22Rv1 (cell line): ENCODE results near the gene PEAR1.

ENCODE experiments used
- H3K27ac ChIP-seq: fragments of 450-650 bp; 2 replicates; pipeline ENCODE4 v1.5.1; 2017
- ZFX ChIP-seq: fragments of 450-650 bp; IDR thresholded peaks from 2 replicates; pipeline ENCODE4 v1.6.1; 2017; ENCODE audit warnings: antibody characterized with exemption, borderline replicate concordance
- TF ChIP-seq, protein P1 (sequence below): fragments of 450-650 bp; IDR thresholded peaks from 2 replicates; pipeline ENCODE4 v1.5.1; 2017; ENCODE audit warnings: mild to moderate bottlenecking

PEAR1 gene

DNA sequence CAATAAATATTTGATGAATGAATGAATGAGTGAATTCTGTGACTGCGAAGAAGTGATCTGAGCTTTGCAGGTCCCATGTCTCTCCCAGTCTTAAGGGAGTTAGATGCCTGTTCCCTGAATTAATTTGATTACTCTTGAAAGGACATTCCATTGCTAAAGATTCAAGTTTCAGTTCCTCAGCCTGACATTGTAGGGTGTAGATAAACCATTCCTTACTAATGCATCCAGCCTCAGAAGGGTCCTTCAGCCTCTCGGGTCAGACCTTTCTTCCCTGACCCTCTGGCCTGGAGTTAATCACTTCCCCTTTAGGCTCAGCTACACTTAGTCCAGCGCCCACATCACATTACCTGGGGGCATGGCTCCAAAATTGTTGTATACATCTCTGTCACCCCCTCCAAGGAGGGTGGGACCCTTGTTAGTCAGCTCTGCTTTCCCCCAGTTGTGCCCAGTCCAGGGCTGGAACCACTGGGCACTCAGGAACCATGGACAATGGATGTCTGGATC lies 37.2 kb upstream of the PEAR1 start:
- H3K27ac ChIP-seq: no peak overlapping the region
- TF ChIP-seq, protein P1, sequence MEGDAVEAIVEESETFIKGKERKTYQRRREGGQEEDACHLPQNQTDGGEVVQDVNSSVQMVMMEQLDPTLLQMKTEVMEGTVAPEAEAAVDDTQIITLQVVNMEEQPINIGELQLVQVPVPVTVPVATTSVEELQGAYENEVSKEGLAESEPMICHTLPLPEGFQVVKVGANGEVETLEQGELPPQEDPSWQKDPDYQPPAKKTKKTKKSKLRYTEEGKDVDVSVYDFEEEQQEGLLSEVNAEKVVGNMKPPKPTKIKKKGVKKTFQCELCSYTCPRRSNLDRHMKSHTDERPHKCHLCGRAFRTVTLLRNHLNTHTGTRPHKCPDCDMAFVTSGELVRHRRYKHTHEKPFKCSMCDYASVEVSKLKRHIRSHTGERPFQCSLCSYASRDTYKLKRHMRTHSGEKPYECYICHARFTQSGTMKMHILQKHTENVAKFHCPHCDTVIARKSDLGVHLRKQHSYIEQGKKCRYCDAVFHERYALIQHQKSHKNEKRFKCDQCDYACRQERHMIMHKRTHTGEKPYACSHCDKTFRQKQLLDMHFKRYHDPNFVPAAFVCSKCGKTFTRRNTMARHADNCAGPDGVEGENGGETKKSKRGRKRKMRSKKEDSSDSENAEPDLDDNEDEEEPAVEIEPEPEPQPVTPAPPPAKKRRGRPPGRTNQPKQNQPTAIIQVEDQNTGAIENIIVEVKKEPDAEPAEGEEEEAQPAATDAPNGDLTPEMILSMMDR: no peak
- no peak for TF ChIP-seq ZFX

- TF ChIP-seq, protein P1: no peak
- no peak for TF ChIP-seq ZFX
- H3K27ac ChIP-seq: no peak overlapping the region
Observed at GRCh38 chr1:156857532-156857931, 36.0 kb upstream of the PEAR1 start.

DNA sequence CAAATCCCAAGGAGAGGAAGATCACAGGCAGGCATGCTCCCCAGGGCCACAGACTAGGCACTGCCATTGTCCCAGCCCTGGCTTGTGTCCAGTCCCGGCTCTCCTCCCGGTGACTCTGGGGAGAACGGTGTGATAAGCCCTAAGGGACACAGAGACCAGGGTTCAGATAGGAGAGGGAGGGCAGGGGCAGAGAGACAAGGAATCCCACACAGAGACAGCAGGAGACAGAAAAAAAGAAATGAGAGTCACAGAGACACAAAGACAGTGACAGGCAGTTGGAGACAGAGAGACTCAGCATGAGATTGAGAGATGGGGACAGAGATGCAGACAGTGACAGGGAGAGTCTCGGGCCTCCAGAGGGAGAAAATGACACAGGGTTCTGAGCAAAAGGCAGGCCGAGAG lies 35.0 kb upstream of the PEAR1 start:
- no peak overlapping the region for H3K27ac ChIP-seq
- TF ChIP-seq ZFX: no peak
- TF ChIP-seq, protein P1: no peak

DNA sequence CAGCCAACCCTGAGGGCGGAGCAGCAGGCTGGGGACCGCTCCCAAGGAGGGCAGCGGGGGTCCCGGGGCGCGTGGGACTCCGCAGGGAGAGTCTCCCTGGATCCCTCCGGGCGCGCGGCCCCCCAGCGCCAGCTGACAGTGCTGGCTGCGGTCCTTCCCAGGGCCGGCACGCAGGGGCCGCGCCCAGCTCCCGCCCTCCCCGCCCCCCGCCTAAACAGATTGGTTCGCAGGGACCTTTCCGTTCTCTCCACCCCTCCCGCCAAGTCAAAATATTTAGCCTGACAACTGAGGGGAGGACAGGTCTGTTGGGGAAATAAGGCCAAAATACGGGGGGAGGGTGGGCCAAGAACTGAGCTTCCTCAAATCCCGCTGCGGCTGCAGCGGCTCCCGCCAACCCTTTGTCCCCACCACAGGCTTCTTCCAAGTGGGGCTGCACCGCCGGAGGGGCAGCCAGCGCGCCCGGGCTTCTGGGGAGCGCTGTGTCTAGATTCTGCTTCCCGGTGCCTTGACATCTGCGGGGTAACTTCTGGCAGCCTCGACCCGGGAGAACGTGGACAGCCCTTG lies 34.5 kb upstream of the PEAR1 start, which contains the start of gene INSRR:
INSRR (minus strand) TSS at position 159 of the 564 bp plus-strand sequence. CDS start 496 bp downstream, outside the sequence.
- H3K27ac ChIP-seq: no peak within 1 kb of the TSS
- TF ChIP-seq, protein P1: no peak
- TF ChIP-seq ZFX: no peak

DNA sequence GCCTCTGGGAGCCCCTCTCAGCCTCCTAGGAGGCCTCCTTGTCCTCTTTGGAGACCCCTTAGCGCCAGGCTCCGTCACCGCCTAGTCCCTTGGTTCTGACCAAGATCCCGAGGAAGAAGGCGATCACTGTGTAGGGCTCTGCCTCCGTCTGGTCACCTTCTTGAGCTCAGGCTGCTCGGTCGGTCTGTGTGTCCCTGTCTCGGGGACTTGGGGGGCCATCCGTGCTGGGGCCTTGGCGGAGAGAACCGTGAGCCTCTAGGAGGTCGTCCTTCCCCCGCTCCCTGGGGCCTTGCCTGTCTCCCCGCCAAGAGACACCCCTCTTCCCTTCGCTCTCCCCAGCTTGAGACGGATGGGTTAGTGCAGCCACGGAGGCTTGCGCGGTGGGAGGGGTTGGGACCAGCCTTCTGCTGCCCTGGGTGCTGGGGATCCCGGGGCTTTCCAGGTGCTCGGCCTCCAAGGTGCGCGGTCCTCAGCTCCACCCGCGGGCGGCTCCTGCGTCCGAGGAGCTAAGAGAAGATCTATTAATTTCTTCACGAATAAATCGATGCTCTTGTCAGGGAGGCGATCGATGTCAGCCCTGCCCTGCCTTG lies 33.9 kb upstream of the PEAR1 start:
- H3K27ac ChIP-seq: no peak overlapping the region
- no peak for TF ChIP-seq ZFX
- TF ChIP-seq, protein P1: no peak

- no peak overlapping the region for H3K27ac ChIP-seq
- TF ChIP-seq, protein P1: peak; percentile 99
- TF ChIP-seq ZFX: no peak
Observed at GRCh38 chr1:156860113-156860627, 33.3 kb upstream of the PEAR1 start.
